ENCODE results near the gene PLEKHA6.
A peak's percentile ranks its signal among the peaks of the same experiment; 100 is the strongest.
"Not testable (repeated sequence)": the region's sequence is repeated elsewhere in the genome, so short reads cannot be mapped to it uniquely, and the experiment has no call there.

PLEKHA6 gene

GRCh38 chr1:204310970-204311369 lies 48.8 kb downstream of the PLEKHA6 start:
- DNase-seq (ENCODE audit: low spot score): not testable (repeated sequence)

GRCh38 chr1:204308023-204308628 lies 51.6 kb downstream of the PLEKHA6 start:
- no peak for DNase-seq (ENCODE audit: low spot score)

- no peak for DNase-seq (ENCODE audit: low spot score)
These were observed 52.3 kb downstream of the PLEKHA6 start for GRCh38 chr1:204307334-204307883.

GRCh38 chr1:204306076-204306475 lies 53.7 kb downstream of the PLEKHA6 start:
- DNase-seq (ENCODE audit: low spot score): no peak

GRCh38 chr1:204304067-204304466 lies 55.7 kb downstream of the PLEKHA6 start:
- DNase-seq (ENCODE audit: low spot score): no peak

- DNase-seq (ENCODE audit: low spot score): no peak
These were observed 57.0 kb downstream of the PLEKHA6 start for GRCh38 chr1:204302769-204303168.

GRCh38 chr1:204301171-204301957 lies 58.4 kb downstream of the PLEKHA6 start:
- DNase-seq (ENCODE audit: low spot score): no peak

- no peak for DNase-seq (ENCODE audit: low spot score)
These were observed 59.8 kb downstream of the PLEKHA6 start for GRCh38 chr1:204299814-204300365.

- no peak for DNase-seq (ENCODE audit: low spot score)
These were observed 63.2 kb downstream of the PLEKHA6 start for GRCh38 chr1:204296431-204296988.

- DNase-seq (ENCODE audit: low spot score): no peak
These were observed 64.1 kb downstream of the PLEKHA6 start for GRCh38 chr1:204295671-204296070.

GRCh38 chr1:204294357-204294756 lies 65.4 kb downstream of the PLEKHA6 start:
- peak; percentile 55 for DNase-seq (ENCODE audit: low spot score)

- no peak for DNase-seq (ENCODE audit: low spot score)
These were observed 66.0 kb downstream of the PLEKHA6 start for GRCh38 chr1:204293605-204294337.

GRCh38 chr1:204292740-204293139 lies 67.0 kb downstream of the PLEKHA6 start:
- DNase-seq (ENCODE audit: low spot score): no peak

GRCh38 chr1:204289280-204289679 lies 70.4 kb downstream of the PLEKHA6 start:
- DNase-seq (ENCODE audit: low spot score): no peak

- DNase-seq (ENCODE audit: low spot score): peak; percentile 75
These were observed 71.6 kb downstream of the PLEKHA6 start for GRCh38 chr1:204288021-204288588.

- DNase-seq (ENCODE audit: low spot score): no peak
These were observed 72.2 kb downstream of the PLEKHA6 start for GRCh38 chr1:204287466-204287891.

GRCh38 chr1:204286831-204287421 lies 72.8 kb downstream of the PLEKHA6 start:
- DNase-seq (ENCODE audit: low spot score): peak; percentile 9

GRCh38 chr1:204286315-204286714 lies 73.4 kb downstream of the PLEKHA6 start:
- DNase-seq (ENCODE audit: low spot score): no peak

GRCh38 chr1:204285436-204286305 lies 74.1 kb downstream of the PLEKHA6 start:
- no peak for DNase-seq (ENCODE audit: low spot score)

GRCh38 chr1:204284929-204285328 lies 74.8 kb downstream of the PLEKHA6 start:
- DNase-seq (ENCODE audit: low spot score): no peak
